HepG2 (cell line): ENCODE measurements around the gene DMXL1. TPM values are rescaled to one million over a fixed set of nuclear protein-coding genes. Genes with fewer than 3 reads are reported as not detected.

Experiments
- ATF7-NPFF ChIP-seq: sonication (generic); formaldehyde crosslinking; IDR thresholded peaks from 2 replicates; pipeline ENCODE4 v1.8.1; 2023; ENCODE audit warnings: mild to moderate bottlenecking, low read depth, missing genetic modification reagents, moderate library complexity
- FLYWCH1 ChIP-seq: sonication (generic); formaldehyde crosslinking; IDR thresholded peaks from 2 replicates; pipeline ENCODE4 v1.8.1; 2023; ENCODE audit warnings: mild to moderate bottlenecking, missing genetic modification reagents
- HMG20A ChIP-seq: IDR thresholded peaks from 2 replicates; pipeline ENCODE4 v1.6.1; 2016; ENCODE audit warnings: borderline replicate concordance
- MTA1 ChIP-seq: sonication (generic); formaldehyde crosslinking; IDR thresholded peaks from 2 replicates; pipeline ENCODE4 v1.4.0; 2020; ENCODE audit warnings: missing genetic modification reagents, mild to moderate bottlenecking, borderline replicate concordance
- NFE2L1 ChIP-seq: sonication (generic); formaldehyde crosslinking; IDR thresholded peaks from 2 replicates; pipeline ENCODE4 v1.4.0; 2020; ENCODE audit warnings: missing genetic modification reagents, mild to moderate bottlenecking, borderline replicate concordance
- SRSF4 ChIP-seq: fragments of 200-400 bp; formaldehyde crosslinking; IDR thresholded peaks from one replicate; pipeline ENCODE4 v1.6.1; 2018; ENCODE audit warnings: mild to moderate bottlenecking, low read depth, low read length, moderate library complexity; ENCODE audit not compliant: poor library complexity, severe bottlenecking
- TOPORS ChIP-seq: sonication (generic); formaldehyde crosslinking; IDR thresholded peaks from 2 replicates; pipeline ENCODE4 v1.8.0; 2023; ENCODE audit warnings: mild to moderate bottlenecking, missing genetic modification reagents
- YY1 ChIP-seq: IDR thresholded peaks from 2 replicates; pipeline ENCODE4 v1.6.1; 2011; ENCODE audit warnings: low read length, low read depth, moderate library complexity, mild to moderate bottlenecking; ENCODE audit not compliant: insufficient read depth, insufficient replicate concordance
- ZBTB21 ChIP-seq: sonication (generic); formaldehyde crosslinking; IDR thresholded peaks from 2 replicates; pipeline ENCODE4 v1.4.0; 2020; ENCODE audit warnings: missing genetic modification reagents
- ZBTB8A ChIP-seq: sonication (generic); formaldehyde crosslinking; IDR thresholded peaks from 2 replicates; pipeline ENCODE4 v1.4.0; 2020; ENCODE audit warnings: mild to moderate bottlenecking, low read depth, missing genetic modification reagents, borderline replicate concordance
- ZNF251 ChIP-seq: sonication (generic); formaldehyde crosslinking; IDR thresholded peaks from 2 replicates; pipeline ENCODE4 v1.9.0; 2021; ENCODE audit warnings: mild to moderate bottlenecking, missing genetic modification reagents
- ZNF557 ChIP-seq: sonication (generic); formaldehyde crosslinking; IDR thresholded peaks from 2 replicates; pipeline ENCODE4 v1.4.0; 2020; ENCODE audit warnings: missing genetic modification reagents
- ZNF616 ChIP-seq: sonication (generic); formaldehyde crosslinking; IDR thresholded peaks from 2 replicates; pipeline ENCODE4 v1.5.0; 2020; ENCODE audit warnings: low read depth, mild to moderate bottlenecking, missing genetic modification reagents
- polyA plus RNA-seq, 8 experiments: library from polyadenylated mRNA; depleted of rRNA in 3 of 8; stranded (reverse) in 7 of 8; unstranded in 1 of 8; fragments of >200 nt; fragmentation: Illumina TruSeq in 4 of 8; extraction: Trizol in 4 of 8; gene quantifications; 2 replicates each; pipeline versions ENCODE4 v1.2.1 to v1.2.3, GENCODE V29; 2011 to 2016; ENCODE audit warnings: low read depth in 4 of 8, missing spikeins in 1 of 8, mixed read lengths in 1 of 8; ENCODE audit not compliant: insufficient read depth in 1 of 8
- total RNA-seq, 5 experiments: library from RNA; depleted of rRNA; stranded (reverse); fragments of >200 nt; fragmentation: Illumina TruSeq; extraction: Trizol; gene quantifications; 2 replicates each; pipeline ENCODE4 v1.2.3, GENCODE V29; 2016; ENCODE audit warnings: low read depth in 1 of 5
- TF ChIP-seq, protein P1 (sequence below): sonication (generic); formaldehyde crosslinking; IDR thresholded peaks from 2 replicates; pipeline ENCODE4 v1.4.0; 2020; ENCODE audit warnings: missing genetic modification reagents
- TF ChIP-seq, protein P2 (sequence below): sonication (generic); formaldehyde crosslinking; IDR thresholded peaks from 2 replicates; pipeline ENCODE4 v1.4.0; 2020; ENCODE audit warnings: missing genetic modification reagents, borderline replicate concordance
- TF ChIP-seq, protein P3 (sequence below): sonication (generic); formaldehyde crosslinking; conservative IDR thresholded peaks from 2 replicates; pipeline ENCODE4 v1.4.0; 2020; ENCODE audit warnings: missing genetic modification reagents
- TF ChIP-seq, protein P4 (sequence below): sonication (generic); formaldehyde crosslinking; IDR thresholded peaks from 2 replicates; pipeline ENCODE4 v1.5.1; 2020; ENCODE audit warnings: missing genetic modification reagents, mild to moderate bottlenecking, borderline replicate concordance
- TF ChIP-seq, protein P5 (sequence below): sonication (generic); formaldehyde crosslinking; IDR thresholded peaks from 2 replicates; pipeline ENCODE4 v1.8.0; 2022; ENCODE audit warnings: mild to moderate bottlenecking, missing genetic modification reagents; ENCODE audit not compliant: insufficient replicate concordance

DMXL1 gene
- total and polyA plus RNA-seq, 2 of the 13 experiments (the other 11 are each of a cell fraction or from before 2014, with no cell fraction given): 6.9 to 18.6 TPM

DNA sequence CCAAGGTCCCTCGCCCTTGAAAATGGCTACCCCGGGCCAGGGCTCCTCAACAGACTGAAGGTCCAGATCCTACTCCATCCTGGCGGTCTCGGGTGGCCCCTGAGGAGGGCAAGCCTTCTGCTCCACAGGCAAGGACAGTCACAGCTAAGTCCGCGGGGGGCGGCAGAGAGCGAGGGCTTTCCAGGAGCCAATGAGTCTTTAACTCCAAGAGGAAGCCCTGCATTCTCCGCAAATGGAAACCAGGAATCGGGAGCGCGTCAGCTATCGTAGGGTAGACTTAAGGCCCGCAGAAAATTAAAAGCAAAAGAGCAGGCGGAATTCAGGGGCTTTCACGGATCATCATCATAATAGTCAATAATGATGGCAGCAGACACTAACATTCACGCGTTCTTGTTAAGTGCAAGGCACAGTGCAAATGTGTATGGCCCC, 197.1 kb downstream of the DMXL1 start (continued):
- no peak for TF ChIP-seq SRSF4
- TF ChIP-seq, protein P1, sequence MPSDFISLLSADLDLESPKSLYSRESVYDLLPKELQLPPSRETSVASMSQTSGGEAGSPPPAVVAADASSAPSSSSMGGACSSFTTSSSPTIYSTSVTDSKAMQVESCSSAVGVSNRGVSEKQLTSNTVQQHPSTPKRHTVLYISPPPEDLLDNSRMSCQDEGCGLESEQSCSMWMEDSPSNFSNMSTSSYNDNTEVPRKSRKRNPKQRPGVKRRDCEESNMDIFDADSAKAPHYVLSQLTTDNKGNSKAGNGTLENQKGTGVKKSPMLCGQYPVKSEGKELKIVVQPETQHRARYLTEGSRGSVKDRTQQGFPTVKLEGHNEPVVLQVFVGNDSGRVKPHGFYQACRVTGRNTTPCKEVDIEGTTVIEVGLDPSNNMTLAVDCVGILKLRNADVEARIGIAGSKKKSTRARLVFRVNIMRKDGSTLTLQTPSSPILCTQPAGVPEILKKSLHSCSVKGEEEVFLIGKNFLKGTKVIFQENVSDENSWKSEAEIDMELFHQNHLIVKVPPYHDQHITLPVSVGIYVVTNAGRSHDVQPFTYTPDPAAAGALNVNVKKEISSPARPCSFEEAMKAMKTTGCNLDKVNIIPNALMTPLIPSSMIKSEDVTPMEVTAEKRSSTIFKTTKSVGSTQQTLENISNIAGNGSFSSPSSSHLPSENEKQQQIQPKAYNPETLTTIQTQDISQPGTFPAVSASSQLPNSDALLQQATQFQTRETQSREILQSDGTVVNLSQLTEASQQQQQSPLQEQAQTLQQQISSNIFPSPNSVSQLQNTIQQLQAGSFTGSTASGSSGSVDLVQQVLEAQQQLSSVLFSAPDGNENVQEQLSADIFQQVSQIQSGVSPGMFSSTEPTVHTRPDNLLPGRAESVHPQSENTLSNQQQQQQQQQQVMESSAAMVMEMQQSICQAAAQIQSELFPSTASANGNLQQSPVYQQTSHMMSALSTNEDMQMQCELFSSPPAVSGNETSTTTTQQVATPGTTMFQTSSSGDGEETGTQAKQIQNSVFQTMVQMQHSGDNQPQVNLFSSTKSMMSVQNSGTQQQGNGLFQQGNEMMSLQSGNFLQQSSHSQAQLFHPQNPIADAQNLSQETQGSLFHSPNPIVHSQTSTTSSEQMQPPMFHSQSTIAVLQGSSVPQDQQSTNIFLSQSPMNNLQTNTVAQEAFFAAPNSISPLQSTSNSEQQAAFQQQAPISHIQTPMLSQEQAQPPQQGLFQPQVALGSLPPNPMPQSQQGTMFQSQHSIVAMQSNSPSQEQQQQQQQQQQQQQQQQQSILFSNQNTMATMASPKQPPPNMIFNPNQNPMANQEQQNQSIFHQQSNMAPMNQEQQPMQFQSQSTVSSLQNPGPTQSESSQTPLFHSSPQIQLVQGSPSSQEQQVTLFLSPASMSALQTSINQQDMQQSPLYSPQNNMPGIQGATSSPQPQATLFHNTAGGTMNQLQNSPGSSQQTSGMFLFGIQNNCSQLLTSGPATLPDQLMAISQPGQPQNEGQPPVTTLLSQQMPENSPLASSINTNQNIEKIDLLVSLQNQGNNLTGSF (CRISPR knock-in tag): no peak
- TF ChIP-seq, protein P2, sequence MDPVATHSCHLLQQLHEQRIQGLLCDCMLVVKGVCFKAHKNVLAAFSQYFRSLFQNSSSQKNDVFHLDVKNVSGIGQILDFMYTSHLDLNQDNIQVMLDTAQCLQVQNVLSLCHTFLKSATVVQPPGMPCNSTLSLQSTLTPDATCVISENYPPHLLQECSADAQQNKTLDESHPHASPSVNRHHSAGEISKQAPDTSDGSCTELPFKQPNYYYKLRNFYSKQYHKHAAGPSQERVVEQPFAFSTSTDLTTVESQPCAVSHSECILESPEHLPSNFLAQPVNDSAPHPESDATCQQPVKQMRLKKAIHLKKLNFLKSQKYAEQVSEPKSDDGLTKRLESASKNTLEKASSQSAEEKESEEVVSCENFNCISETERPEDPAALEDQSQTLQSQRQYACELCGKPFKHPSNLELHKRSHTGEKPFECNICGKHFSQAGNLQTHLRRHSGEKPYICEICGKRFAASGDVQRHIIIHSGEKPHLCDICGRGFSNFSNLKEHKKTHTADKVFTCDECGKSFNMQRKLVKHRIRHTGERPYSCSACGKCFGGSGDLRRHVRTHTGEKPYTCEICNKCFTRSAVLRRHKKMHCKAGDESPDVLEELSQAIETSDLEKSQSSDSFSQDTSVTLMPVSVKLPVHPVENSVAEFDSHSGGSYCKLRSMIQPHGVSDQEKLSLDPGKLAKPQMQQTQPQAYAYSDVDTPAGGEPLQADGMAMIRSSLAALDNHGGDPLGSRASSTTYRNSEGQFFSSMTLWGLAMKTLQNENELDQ (CRISPR knock-in tag): no peak
- no peak for TF ChIP-seq ATF7-NPFF
- no peak for TF ChIP-seq TOPORS (CRISPR knock-in tag)
- TF ChIP-seq ZNF557 (CRISPR knock-in tag): peak; percentile 69; the same call in 1 of the 2 replicates
- TF ChIP-seq FLYWCH1 (CRISPR knock-in tag): 0 out of 2 replicates have a peak, but pooled peaks have one; percentile 40
- TF ChIP-seq, protein P3, sequence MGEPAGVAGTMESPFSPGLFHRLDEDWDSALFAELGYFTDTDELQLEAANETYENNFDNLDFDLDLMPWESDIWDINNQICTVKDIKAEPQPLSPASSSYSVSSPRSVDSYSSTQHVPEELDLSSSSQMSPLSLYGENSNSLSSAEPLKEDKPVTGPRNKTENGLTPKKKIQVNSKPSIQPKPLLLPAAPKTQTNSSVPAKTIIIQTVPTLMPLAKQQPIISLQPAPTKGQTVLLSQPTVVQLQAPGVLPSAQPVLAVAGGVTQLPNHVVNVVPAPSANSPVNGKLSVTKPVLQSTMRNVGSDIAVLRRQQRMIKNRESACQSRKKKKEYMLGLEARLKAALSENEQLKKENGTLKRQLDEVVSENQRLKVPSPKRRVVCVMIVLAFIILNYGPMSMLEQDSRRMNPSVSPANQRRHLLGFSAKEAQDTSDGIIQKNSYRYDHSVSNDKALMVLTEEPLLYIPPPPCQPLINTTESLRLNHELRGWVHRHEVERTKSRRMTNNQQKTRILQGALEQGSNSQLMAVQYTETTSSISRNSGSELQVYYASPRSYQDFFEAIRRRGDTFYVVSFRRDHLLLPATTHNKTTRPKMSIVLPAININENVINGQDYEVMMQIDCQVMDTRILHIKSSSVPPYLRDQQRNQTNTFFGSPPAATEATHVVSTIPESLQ (CRISPR knock-in tag): no peak
- TF ChIP-seq ZNF251 (CRISPR knock-in tag): no peak
- TF ChIP-seq ZBTB8A (CRISPR knock-in tag): no peak
- no peak for TF ChIP-seq ZBTB21 (CRISPR knock-in tag)
- TF ChIP-seq, protein P4, sequence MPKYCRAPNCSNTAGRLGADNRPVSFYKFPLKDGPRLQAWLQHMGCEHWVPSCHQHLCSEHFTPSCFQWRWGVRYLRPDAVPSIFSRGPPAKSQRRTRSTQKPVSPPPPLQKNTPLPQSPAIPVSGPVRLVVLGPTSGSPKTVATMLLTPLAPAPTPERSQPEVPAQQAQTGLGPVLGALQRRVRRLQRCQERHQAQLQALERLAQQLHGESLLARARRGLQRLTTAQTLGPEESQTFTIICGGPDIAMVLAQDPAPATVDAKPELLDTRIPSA (CRISPR knock-in tag): no peak
- no peak for TF ChIP-seq MTA1 (CRISPR knock-in tag)
- TF ChIP-seq ZNF616 (CRISPR knock-in tag): no peak
- no peak for TF ChIP-seq HMG20A (CRISPR knock-in tag)
- TF ChIP-seq, protein P5, sequence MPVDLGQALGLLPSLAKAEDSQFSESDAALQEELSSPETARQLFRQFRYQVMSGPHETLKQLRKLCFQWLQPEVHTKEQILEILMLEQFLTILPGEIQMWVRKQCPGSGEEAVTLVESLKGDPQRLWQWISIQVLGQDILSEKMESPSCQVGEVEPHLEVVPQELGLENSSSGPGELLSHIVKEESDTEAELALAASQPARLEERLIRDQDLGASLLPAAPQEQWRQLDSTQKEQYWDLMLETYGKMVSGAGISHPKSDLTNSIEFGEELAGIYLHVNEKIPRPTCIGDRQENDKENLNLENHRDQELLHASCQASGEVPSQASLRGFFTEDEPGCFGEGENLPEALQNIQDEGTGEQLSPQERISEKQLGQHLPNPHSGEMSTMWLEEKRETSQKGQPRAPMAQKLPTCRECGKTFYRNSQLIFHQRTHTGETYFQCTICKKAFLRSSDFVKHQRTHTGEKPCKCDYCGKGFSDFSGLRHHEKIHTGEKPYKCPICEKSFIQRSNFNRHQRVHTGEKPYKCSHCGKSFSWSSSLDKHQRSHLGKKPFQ (CRISPR knock-in tag): no peak
- no peak for TF ChIP-seq NFE2L1
- peak; percentile 36 for TF ChIP-seq YY1
